SW 1271 (cell line): ENCODE data around the gene AFDN.

Experiments used
- DNase-seq, 2 experiments: peaks; one replicate each; lab custom pipeline; 2025; lab: John Stamatoyannopoulos, UW

AFDN gene

DNA sequence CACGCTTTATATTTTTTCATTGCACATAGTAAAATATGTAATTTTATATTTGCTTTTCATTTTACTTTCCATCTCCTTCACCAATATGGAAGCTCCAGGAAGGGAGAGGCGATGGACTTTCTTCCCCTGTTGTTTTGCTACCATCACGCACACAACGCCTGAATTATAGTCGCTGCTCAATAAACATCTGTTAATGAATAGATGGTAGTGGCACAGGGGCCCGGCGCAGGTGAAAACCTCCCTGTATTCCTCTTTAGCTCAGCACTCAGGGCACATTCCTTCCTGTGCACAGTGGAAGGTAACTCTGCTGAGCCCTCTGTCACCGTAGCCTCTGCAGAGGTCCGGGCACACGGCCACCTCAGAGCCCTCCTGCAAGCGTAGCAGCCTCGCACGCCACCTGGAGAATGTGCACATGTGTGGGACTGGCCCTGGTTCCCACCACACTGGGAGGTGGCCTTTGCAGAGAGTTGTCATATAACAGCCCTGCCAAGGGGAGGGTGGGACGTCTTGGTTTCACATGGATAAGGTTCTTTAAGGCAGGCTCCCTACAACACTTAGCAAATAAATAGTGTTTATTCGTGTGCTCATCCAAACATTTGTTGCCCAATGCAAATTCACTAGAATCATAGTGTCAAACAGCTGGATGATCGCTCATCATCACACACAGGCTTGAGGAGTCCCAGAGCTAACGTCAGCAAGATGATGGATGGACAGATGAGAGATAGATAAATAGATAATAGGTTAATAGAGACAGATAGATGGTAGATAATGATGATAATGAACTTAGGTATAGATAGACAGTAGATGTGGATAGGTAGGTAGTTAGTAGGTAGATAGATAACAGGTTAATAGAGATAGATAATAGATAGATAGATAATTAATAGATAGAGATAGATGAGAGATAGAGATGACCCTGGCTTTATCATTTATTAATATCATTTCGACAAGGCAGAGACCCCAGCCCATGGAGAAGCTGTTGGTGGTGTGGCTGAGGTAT is 32.3 kb upstream of the AFDN start:
- no peak for DNase-seq

GRCh38 chr6:167795321-167795811 is 31.3 kb upstream of the AFDN start:
- DNase-seq: no peak

GRCh38 chr6:167795874-167796191 is 30.9 kb upstream of the AFDN start:
- no peak for DNase-seq

- no peak for DNase-seq
These were observed 30.3 kb upstream of the AFDN start for GRCh38 chr6:167796192-167796981.

DNA sequence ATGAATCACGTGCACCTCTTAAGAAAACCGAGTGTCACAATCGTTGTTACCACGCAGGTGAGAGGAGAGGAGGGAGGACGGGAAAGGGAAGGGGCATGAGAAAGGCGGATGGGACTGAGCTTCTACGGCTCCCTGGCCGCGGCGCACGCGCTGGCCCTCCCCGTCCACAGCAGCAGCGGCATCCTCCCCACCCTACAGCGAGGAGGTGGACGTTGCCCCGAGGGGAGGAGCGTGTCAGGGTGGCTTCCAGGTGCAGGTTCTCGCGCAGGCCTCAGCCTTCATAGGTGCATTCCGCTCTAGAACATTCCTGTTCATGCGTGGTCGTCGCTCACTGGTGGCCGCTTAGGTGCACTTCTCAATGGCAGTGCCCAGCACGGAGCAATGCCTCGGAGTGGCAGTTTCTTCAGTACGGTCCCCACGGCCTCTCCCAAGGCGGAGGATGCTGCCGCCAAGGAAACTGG is 29.7 kb upstream of the AFDN start:
- no peak for DNase-seq

DNA sequence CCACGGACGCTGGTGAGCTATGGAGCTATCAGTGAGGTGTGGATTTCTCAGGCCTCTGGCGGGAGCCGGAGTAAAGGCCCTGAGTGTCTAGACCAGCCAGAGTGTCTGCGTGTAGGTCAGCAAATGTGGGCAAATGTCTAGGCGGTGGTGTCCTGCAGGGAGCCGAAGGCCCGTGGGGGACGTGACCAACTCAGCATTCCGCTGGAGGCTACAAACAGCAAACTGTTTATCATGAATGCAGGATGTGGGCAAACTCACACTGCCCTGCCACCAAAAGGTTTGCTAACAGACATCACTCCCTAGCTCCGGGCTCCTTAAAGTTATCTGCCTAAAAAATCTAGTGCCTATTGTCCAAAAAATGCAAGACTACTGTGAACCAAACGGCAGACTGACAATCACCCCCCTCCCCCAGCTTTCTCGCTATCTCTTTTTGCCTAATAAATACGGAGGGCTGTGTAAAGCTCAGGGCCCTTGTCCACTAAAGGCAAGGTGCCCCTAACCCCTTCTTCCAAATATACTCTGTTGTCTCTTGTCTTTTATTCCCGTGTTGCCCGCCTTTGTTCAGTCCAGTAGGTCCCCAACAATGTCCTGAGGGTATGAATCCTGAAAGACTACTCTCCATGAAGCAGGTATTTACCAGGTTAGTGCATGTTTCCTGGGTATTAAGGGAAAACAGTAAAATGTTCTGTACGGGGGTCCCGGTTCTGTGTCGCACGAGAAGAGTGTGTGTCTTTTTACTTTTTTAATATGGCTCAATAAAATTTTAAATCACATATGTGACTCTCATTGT is 29.0 kb upstream of the AFDN start:
- DNase-seq: no peak

DNA sequence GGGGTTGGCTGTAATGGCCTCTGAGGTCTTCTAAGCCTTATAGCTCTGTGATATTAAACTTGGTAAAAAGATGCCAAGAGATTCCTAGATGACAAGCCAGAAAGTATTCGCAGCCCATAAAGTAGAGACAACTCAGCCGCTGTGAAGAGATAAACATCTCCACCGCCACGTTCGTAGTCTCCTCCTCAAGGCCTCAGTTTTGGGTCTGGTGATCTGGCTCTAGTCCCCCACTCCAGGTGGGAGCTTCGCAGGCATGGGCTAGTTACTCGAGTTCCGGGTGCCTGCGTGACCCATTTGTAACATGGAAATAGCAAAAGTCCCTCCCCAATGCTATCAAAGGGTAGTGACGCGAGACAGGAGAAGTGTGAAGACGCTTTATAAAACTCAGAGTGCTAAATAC is 28.3 kb upstream of the AFDN start:
- no peak for DNase-seq

- DNase-seq: no peak
These were observed 27.5 kb upstream of the AFDN start for GRCh38 chr6:167799033-167799821.

DNA sequence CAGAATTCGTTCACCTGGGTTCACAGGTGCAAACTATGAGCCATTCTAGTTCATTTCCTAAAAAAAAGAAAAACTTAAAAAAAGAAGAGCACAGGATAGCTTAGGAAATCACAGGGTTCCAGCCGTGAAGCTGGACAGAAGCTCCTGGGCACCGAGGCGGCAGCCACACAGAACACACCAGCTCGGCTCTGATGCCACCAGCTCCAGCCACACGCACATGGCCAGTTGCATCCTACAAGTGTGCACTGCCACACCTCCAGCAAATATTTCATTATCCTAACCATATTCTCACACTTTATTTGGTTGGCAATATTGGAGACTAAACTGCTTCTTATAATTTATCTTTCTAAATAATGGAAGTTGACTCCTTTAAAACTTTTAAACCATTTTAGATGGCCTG is 26.2 kb upstream of the AFDN start:
- no peak for DNase-seq

- DNase-seq: no peak
These were observed 25.4 kb upstream of the AFDN start for GRCh38 chr6:167801263-167801662.

DNA sequence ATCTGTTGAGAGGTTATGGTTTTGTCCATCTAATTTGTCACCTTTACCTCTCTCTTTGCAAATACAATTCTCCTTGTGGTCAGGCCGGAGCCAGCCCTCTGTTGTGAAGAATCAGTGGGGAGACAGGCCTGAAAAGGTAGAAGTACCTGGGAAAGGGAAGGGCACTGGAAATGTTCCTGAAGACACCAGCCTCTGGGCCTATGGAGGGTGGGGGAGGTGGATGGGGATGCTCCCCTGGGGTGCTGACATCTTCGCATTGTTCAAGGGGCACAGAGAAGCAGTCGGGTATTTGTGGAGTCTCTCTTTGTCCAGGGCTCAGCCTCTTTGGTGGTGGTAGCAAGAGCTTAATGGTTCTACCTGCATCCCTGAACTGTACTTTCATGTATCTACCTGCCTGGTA is 24.4 kb upstream of the AFDN start:
- DNase-seq: no peak

- no peak for DNase-seq
These were observed 22.9 kb upstream of the AFDN start for GRCh38 chr6:167803816-167804215.

GRCh38 chr6:167804281-167805013 is 22.3 kb upstream of the AFDN start:
- no peak for DNase-seq

- no peak for DNase-seq
These were observed 21.2 kb upstream of the AFDN start for GRCh38 chr6:167805349-167806060.

DNA sequence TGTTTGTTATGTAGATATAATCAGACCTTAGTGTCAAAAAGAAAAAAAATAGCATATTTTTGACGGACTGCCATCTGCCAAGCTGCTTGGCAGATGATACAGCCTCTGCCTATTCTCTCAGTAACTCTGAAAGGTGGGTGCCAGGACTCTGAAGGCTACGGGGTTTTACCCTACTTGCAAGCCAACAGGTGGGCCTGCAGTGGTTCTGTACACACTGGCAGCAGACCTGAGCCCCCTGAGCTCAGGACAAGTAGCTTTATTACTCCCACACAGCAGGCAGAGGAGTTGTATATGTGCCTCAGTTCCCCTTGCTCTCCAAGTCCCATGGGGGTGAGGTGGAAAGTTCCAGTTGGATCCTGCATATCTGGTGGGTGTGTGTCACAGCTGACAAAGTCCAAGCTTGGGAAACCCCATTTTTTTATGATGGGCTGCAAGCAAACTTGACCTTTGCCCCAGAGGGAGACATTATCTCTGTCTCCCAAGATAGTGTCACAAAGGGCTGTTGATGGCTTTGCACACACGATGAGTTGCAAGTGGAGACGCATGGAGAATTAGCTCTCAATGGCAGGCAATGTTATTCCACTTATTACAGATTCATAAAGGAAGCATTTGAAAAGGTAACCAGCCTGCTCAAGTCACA is 20.5 kb upstream of the AFDN start:
- DNase-seq: no peak

GRCh38 chr6:167807200-167807599 is 19.5 kb upstream of the AFDN start:
- DNase-seq: no peak

- DNase-seq: no peak
These were observed 19.0 kb upstream of the AFDN start for GRCh38 chr6:167807756-167808155.

- no peak for DNase-seq
These were observed 15.7 kb upstream of the AFDN start for GRCh38 chr6:167811040-167811439.

DNA sequence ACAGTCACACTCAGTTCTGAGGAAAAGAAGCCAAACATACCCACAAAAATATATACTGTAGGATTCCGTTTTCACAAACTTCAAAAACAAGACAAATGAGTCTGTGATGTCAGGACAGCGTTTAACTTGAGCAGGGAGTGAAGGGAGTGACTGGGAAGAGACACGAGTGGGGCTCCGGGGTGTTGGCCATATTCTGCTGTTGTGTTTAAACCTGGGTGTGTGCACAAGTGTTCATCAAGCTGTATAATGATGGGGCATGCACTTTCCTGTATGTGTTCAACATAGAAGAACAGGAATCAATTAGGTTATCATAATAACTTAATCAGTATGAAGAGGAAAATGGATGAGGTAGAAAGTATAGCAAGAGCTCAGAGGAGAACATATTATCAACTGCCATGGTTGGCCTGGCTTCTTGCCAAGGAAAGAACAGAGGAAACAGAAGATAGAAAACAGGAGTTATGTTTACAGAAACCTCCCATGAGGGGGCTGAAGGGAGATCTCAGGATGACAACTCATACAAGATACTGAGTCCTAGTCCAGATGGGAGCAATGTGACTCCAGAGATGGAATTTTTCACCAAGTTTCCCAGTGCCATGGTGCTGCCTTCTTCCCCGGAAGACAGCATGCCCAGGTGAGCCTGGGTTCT is 15.1 kb upstream of the AFDN start:
- DNase-seq: no peak
